Liver (tissue), 9 donors: ENCODE measurements around the gene MRPL30. TPM values are rescaled to one million over a fixed set of nuclear protein-coding genes. Genes with fewer than 3 reads are reported as not detected.
A peak's percentile ranks its signal among the peaks of the same experiment; 100 is the strongest.

Source experiments
- DNase-seq: peaks from one replicate; pipeline ENCODE4 v3.0.0-alpha.2; 2017; ENCODE audit warnings: low spot score
- H3K27ac ChIP-seq, 2 donors: one replicate each; pipeline ENCODE4 v1.7.0; 2013; ENCODE audit warnings: inconsistent platforms in 2 of 2, low read length in 2 of 2, control low read depth in 1 of 2, low read depth in 1 of 2, mild to moderate bottlenecking in 1 of 2
- H3K27me3 ChIP-seq, 4 donors: one replicate each; pipeline versions ENCODE4 v1.6.1 to v1.7.0; 2013; ENCODE audit warnings: low read length in 3 of 4, inconsistent platforms in 1 of 4, mild to moderate bottlenecking in 1 of 4, moderate library complexity in 1 of 4; ENCODE audit not compliant: control insufficient read depth in 4 of 4, insufficient read depth in 4 of 4
- H3K36me3 ChIP-seq, 4 donors: one replicate each; pipeline versions ENCODE4 v1.6.1 to v1.7.0; 2013; ENCODE audit warnings: low read length in 3 of 4, mild to moderate bottlenecking in 3 of 4, low read depth in 1 of 4, moderate library complexity in 1 of 4; ENCODE audit not compliant: control insufficient read depth in 4 of 4, insufficient read depth in 3 of 4
- H3K4me1 ChIP-seq, 4 donors: one replicate each; pipeline versions ENCODE4 v1.6.1 to v1.7.0; 2013; ENCODE audit warnings: low read length in 3 of 4, mild to moderate bottlenecking in 3 of 4, moderate library complexity in 1 of 4; ENCODE audit not compliant: control insufficient read depth in 4 of 4, insufficient read depth in 4 of 4
- H3K4me3 ChIP-seq, 3 donors: one replicate each; pipeline versions ENCODE4 v1.6.1 to v1.7.0; 2013; ENCODE audit warnings: low read length in 3 of 3, control low read depth in 1 of 3, low read depth in 1 of 3, mild to moderate bottlenecking in 1 of 3
- H3K9ac ChIP-seq, 2 donors: one replicate each; pipeline ENCODE4 v1.7.0; 2013; ENCODE audit warnings: low read length in 2 of 2, mild to moderate bottlenecking in 2 of 2, moderate library complexity in 2 of 2, control low read depth in 1 of 2, low read depth in 1 of 2
- H3K9me3 ChIP-seq, 4 donors: one replicate each; pipeline versions ENCODE4 v1.6.1 to v1.7.0; 2013; ENCODE audit warnings: low read length in 3 of 4; ENCODE audit not compliant: control insufficient read depth in 4 of 4
- EGR1 ChIP-seq, 2 donors: IDR thresholded peaks; 2 replicates each; pipeline ENCODE4 v1.6.1; 2016 to 2018; ENCODE audit warnings: antibody characterized with exemption in 2 of 2, low read depth in 2 of 2
- FOXA1 ChIP-seq: IDR thresholded peaks from 2 replicates; pipeline ENCODE4 v1.6.1; 2016; ENCODE audit warnings: antibody characterized with exemption
- FOXA2 ChIP-seq: IDR thresholded peaks from 2 replicates; pipeline ENCODE4 v1.6.1; 2016; ENCODE audit warnings: antibody characterized with exemption
- GABPA ChIP-seq, 2 donors: IDR thresholded peaks in 1 of 2; conservative IDR thresholded peaks in 1 of 2; 2 replicates each; pipeline ENCODE4 v1.6.1; 2016; ENCODE audit warnings: antibody characterized with exemption in 2 of 2, mild to moderate bottlenecking in 1 of 2, moderate library complexity in 1 of 2
- HNF4A ChIP-seq, 2 donors: conservative IDR thresholded peaks; 2 replicates each; pipeline ENCODE4 v1.6.1; 2016; ENCODE audit warnings: antibody characterized with exemption in 2 of 2, mild to moderate bottlenecking in 2 of 2
- HNF4G ChIP-seq: IDR thresholded peaks from 2 replicates; pipeline ENCODE4 v1.6.1; 2016; ENCODE audit warnings: antibody characterized with exemption
- JUND ChIP-seq, 2 donors: IDR thresholded peaks; 2 replicates each; pipeline ENCODE4 v1.6.1; 2016; ENCODE audit warnings: antibody characterized with exemption in 2 of 2
- NR2F2 ChIP-seq: IDR thresholded peaks from 2 replicates; pipeline ENCODE4 v1.6.1; 2016; ENCODE audit warnings: antibody characterized with exemption
- RAD21 ChIP-seq, 2 donors: IDR thresholded peaks; 2 replicates each; pipeline ENCODE4 v1.6.1; 2016; ENCODE audit warnings: antibody characterized with exemption in 2 of 2, mild to moderate bottlenecking in 2 of 2
- RXRA ChIP-seq, 2 donors: IDR thresholded peaks; 2 replicates each; pipeline ENCODE4 v1.6.1; 2017 to 2018; ENCODE audit warnings: antibody characterized with exemption in 2 of 2, mild to moderate bottlenecking in 1 of 2
- SP1 ChIP-seq: IDR thresholded peaks from 2 replicates; pipeline ENCODE4 v1.6.1; 2018; ENCODE audit warnings: antibody characterized with exemption, mild to moderate bottlenecking
- TAF1 ChIP-seq: conservative IDR thresholded peaks from 2 replicates; pipeline ENCODE4 v1.6.1; 2016; ENCODE audit warnings: antibody characterized with exemption, mild to moderate bottlenecking
- YY1 ChIP-seq: IDR thresholded peaks from 2 replicates; pipeline ENCODE4 v1.6.1; 2016; ENCODE audit warnings: antibody characterized with exemption, mild to moderate bottlenecking
- WGBS: extraction: QIAGEN DNeasy Blood & Tissue Kit; methylation state at CpG from one replicate; pipeline ENCODE4 v1.1.7; 2013; 5-methylcytosine and 5-hydroxymethylcytosine counted together
- polyA plus RNA-seq, 2 donors: library from polyadenylated mRNA; stranded (reverse) in 1 of 2; unstranded in 1 of 2; fragments of 200-250 nt in 1 of 2; fragments of >200 nt in 1 of 2; fragmentation: Nextera tagmentation in 1 of 2; extraction: Ambion mirVana in 1 of 2; gene quantifications; one replicate each; pipeline versions ENCODE4 v1.2.1 to v1.2.3, GENCODE V29; 2013 to 2015
- total RNA-seq, 2 donors: library from RNA; depleted of rRNA; stranded (reverse); fragments of >200 nt; gene quantifications; one replicate each; pipeline ENCODE4 v1.2.3, GENCODE V29; 2014
- TF ChIP-seq, protein P1 (sequence below): fragments of 150-350 bp; IDR thresholded peaks from 2 replicates; pipeline ENCODE4 v1.5.1; 2017; ENCODE audit warnings: improper control_type of control experiment, low read depth, low read length; ENCODE audit not compliant: missing input control
- TF ChIP-seq, protein P2 (sequence below): IDR thresholded peaks from 2 replicates; pipeline ENCODE4 v1.6.1; 2016; ENCODE audit warnings: antibody characterized with exemption, mild to moderate bottlenecking
- TF ChIP-seq, protein P3 (sequence below): IDR thresholded peaks from 2 replicates; pipeline ENCODE4 v1.6.1; 2016; ENCODE audit warnings: antibody characterized with exemption
- TF ChIP-seq, protein P4 (sequence below): IDR thresholded peaks from 2 replicates; pipeline ENCODE4 v1.6.1; 2016; ENCODE audit warnings: antibody characterized with exemption
- TF ChIP-seq, protein P5 (sequence below): IDR thresholded peaks from 2 replicates; pipeline ENCODE4 v1.6.1; 2016; ENCODE audit warnings: antibody characterized with exemption
- donor health status: healthy.
- donor health status: healthy.
- donor health status: healthy.
- donor health status: healthy.
- donor health status: healthy.

MRPL30 gene
- total and polyA plus RNA-seq, 4 donors: 11.7 to 21.0 (median 16.8) TPM

DNA sequence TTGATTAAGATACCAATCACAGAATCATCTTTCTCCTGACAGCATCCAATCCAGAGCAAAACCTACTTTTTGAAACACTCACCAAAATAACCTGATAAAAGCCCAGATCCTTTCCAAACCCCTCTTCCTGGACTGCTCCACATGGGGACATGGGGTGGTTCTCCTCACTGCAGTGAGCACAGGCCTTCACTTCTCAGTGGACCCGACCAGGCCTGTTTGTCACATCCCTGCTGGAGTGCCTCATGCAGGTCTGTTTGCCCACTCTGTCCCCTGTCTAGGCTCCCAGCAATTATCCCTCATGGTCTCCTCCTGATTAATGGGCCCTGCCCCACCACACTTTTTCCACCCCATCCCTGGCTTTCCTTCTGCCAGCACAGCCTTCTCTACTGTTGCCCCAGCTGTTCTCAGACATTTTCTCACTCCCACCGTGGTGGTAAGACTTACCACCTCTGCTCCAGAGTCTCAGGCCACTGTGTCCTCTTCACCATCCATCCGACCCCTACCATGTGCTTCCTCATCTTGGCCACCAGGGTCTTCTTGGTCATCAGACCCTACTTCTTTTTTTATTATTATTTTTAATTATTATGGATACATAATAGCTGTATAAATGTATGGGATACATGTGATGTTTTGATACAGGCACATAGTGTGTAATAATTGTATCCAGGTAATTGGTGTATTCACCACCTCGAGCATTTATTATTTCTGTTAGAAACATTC, 21.1 kb downstream of the MRPL30 start:
- no peak overlapping the region for H3K4me3 ChIP-seq
- H3K27me3 ChIP-seq: no peaks in the 10 kb centered on the region
- H3K9me3 ChIP-seq: no peaks in the 10 kb centered on the region
- peaks cover 0 to 11% (median 4%) of the 10 kb centered on the region in 4 donors for H3K36me3 ChIP-seq
- no peak for DNase-seq
- H3K9ac ChIP-seq: no peak overlapping the region
- H3K27ac ChIP-seq: no peak overlapping the region
- no peaks in the 10 kb centered on the region for H3K4me1 ChIP-seq
- TF ChIP-seq YY1: no peak
- TF ChIP-seq, protein P1, sequence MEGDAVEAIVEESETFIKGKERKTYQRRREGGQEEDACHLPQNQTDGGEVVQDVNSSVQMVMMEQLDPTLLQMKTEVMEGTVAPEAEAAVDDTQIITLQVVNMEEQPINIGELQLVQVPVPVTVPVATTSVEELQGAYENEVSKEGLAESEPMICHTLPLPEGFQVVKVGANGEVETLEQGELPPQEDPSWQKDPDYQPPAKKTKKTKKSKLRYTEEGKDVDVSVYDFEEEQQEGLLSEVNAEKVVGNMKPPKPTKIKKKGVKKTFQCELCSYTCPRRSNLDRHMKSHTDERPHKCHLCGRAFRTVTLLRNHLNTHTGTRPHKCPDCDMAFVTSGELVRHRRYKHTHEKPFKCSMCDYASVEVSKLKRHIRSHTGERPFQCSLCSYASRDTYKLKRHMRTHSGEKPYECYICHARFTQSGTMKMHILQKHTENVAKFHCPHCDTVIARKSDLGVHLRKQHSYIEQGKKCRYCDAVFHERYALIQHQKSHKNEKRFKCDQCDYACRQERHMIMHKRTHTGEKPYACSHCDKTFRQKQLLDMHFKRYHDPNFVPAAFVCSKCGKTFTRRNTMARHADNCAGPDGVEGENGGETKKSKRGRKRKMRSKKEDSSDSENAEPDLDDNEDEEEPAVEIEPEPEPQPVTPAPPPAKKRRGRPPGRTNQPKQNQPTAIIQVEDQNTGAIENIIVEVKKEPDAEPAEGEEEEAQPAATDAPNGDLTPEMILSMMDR: peak; percentile 7
- WGBS: 95% methylated on average over 4 of the region's 4 CpGs

DNA sequence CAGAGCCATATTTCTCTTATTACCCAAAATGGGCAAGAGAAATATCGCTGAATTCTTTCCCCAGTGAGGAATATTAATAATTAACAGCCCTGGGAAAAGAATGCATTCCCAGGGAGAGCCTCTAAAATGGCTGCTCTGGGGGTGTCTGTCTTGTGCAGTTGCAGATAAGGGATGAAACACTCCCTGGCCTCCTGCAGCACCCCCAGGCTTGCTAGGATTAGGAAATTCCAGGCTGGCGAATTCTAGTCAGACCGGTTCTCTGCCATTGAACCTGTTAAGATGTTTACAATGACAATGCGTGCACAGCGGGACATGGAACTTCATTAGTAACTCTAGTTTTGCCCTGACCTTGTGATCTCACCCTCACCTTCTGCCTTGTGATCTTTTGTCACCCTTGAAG, 24.5 kb downstream of the MRPL30 start:
- 88% methylated on average over 5 of the region's 5 CpGs for WGBS
- Histone ChIP-seq H3K4me3 (no peak overlapping the region), H3K27me3 (no peaks in the 10 kb centered on the region)

DNA sequence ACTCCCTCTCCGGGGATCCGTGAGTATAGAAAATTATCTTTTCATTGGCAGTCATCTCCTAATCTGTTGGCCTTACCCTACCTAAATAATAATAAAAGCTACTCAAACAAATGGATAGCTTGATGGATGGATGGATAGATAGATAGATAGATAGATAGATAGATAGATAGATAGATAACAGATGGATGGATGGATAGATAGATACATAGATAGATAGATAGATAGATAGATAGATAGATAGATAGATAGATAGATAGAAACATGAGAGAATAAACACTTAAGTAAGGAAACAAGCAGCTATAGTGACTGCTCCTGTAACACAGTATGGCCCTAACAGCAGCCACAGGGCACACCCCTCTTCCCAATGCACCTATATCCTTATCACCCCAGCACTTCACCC, 35.1 kb downstream of the MRPL30 start:
- 98% methylated on average over 2 of the region's 2 CpGs for WGBS
- no peaks in the 10 kb centered on the region for H3K36me3 ChIP-seq
- H3K9me3 ChIP-seq: no peaks in the 10 kb centered on the region
- no peak for TF ChIP-seq YY1
- TF ChIP-seq FOXA2: no peak
- TF ChIP-seq, protein P2, sequence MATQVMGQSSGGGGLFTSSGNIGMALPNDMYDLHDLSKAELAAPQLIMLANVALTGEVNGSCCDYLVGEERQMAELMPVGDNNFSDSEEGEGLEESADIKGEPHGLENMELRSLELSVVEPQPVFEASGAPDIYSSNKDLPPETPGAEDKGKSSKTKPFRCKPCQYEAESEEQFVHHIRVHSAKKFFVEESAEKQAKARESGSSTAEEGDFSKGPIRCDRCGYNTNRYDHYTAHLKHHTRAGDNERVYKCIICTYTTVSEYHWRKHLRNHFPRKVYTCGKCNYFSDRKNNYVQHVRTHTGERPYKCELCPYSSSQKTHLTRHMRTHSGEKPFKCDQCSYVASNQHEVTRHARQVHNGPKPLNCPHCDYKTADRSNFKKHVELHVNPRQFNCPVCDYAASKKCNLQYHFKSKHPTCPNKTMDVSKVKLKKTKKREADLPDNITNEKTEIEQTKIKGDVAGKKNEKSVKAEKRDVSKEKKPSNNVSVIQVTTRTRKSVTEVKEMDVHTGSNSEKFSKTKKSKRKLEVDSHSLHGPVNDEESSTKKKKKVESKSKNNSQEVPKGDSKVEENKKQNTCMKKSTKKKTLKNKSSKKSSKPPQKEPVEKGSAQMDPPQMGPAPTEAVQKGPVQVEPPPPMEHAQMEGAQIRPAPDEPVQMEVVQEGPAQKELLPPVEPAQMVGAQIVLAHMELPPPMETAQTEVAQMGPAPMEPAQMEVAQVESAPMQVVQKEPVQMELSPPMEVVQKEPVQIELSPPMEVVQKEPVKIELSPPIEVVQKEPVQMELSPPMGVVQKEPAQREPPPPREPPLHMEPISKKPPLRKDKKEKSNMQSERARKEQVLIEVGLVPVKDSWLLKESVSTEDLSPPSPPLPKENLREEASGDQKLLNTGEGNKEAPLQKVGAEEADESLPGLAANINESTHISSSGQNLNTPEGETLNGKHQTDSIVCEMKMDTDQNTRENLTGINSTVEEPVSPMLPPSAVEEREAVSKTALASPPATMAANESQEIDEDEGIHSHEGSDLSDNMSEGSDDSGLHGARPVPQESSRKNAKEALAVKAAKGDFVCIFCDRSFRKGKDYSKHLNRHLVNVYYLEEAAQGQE: no peak
- TF ChIP-seq EGR1 (IDR thresholded peaks at IDR 0.05; ENCODE audit: low read depth in 2 of 2): no peak
- no peak for TF ChIP-seq GABPA (IDR thresholded peaks at IDR 0.05 in 1 of 2, conservative IDR thresholded peaks at IDR 0.05 in 1 of 2)
- TF ChIP-seq, protein P3, sequence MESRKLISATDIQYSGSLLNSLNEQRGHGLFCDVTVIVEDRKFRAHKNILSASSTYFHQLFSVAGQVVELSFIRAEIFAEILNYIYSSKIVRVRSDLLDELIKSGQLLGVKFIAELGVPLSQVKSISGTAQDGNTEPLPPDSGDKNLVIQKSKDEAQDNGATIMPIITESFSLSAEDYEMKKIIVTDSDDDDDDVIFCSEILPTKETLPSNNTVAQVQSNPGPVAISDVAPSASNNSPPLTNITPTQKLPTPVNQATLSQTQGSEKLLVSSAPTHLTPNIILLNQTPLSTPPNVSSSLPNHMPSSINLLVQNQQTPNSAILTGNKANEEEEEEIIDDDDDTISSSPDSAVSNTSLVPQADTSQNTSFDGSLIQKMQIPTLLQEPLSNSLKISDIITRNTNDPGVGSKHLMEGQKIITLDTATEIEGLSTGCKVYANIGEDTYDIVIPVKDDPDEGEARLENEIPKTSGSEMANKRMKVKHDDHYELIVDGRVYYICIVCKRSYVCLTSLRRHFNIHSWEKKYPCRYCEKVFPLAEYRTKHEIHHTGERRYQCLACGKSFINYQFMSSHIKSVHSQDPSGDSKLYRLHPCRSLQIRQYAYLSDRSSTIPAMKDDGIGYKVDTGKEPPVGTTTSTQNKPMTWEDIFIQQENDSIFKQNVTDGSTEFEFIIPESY: no peak
- TF ChIP-seq, protein P4, sequence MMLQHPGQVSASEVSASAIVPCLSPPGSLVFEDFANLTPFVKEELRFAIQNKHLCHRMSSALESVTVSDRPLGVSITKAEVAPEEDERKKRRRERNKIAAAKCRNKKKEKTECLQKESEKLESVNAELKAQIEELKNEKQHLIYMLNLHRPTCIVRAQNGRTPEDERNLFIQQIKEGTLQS: no peak
- no peak for TF ChIP-seq NR2F2
- TF ChIP-seq SP1: no peak
- TF ChIP-seq RAD21 (IDR thresholded peaks at IDR 0.05): no peak
- no peak for TF ChIP-seq RXRA (IDR thresholded peaks at IDR 0.05)
- no peak for TF ChIP-seq TAF1
- no peak for TF ChIP-seq FOXA1
- no peak for TF ChIP-seq JUND (IDR thresholded peaks at IDR 0.05)
- TF ChIP-seq, protein P5, sequence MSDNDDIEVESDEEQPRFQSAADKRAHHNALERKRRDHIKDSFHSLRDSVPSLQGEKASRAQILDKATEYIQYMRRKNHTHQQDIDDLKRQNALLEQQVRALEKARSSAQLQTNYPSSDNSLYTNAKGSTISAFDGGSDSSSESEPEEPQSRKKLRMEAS: no peak
- TF ChIP-seq HNF4G: no peak
- no peak for TF ChIP-seq HNF4A (conservative IDR thresholded peaks at IDR 0.05)
- TF ChIP-seq, protein P1: no peak
- no peak overlapping the region for H3K4me3 ChIP-seq
- DNase-seq: no peak
- H3K27me3 ChIP-seq: no peaks in the 10 kb centered on the region
- no peaks in the 10 kb centered on the region for H3K4me1 ChIP-seq
- H3K27ac ChIP-seq: no peak overlapping the region
- no peak overlapping the region for H3K9ac ChIP-seq

More for the DNA sequence above, 24.5 kb downstream of the MRPL30 start:
- H3K36me3 ChIP-seq: no peaks in the 10 kb centered on the region
- no peaks in the 10 kb centered on the region for H3K9me3 ChIP-seq
- no peak for TF ChIP-seq YY1
- no peak overlapping the region for H3K9ac ChIP-seq
- no peak overlapping the region for H3K27ac ChIP-seq
- no peaks in the 10 kb centered on the region for H3K4me1 ChIP-seq
- no peak for DNase-seq
